H9 (cell line): ENCODE results near the gene ZNRF3. TPM values are rescaled to one million over a fixed set of nuclear protein-coding genes. Genes with fewer than 3 reads are reported as not detected.

Experiments
- DNase-seq: peaks from one replicate; pipeline ENCODE4 v3.0.0-alpha.2; 2017
- H2AFZ ChIP-seq: one replicate; pipeline ENCODE4 v1.6.1; 2013; ENCODE audit warnings: mild to moderate bottlenecking, low read length, control low read depth, moderate library complexity
- H2AK5ac ChIP-seq: 2 replicates; pipeline ENCODE4 v1.6.1; 2013; ENCODE audit warnings: low read length, control low read depth, mixed read lengths; ENCODE audit not compliant: insufficient read length
- H2BK120ac ChIP-seq: one replicate; pipeline ENCODE4 v1.6.1; 2013; ENCODE audit warnings: low read depth, mild to moderate bottlenecking, low read length, control low read depth, inconsistent platforms; ENCODE audit not compliant: poor library complexity, severe bottlenecking
- H2BK12ac ChIP-seq: 2 replicates; pipeline ENCODE4 v1.6.1; 2013; ENCODE audit warnings: low read length, control low read depth, mixed read lengths, low read depth; ENCODE audit not compliant: insufficient read length
- H2BK15ac ChIP-seq: 2 replicates; pipeline ENCODE4 v1.6.1; 2013; ENCODE audit warnings: low read depth, low read length, control low read depth
- H2BK20ac ChIP-seq: one replicate; pipeline ENCODE4 v1.6.1; 2013; ENCODE audit warnings: low read depth, mild to moderate bottlenecking, low read length, control low read depth, inconsistent platforms; ENCODE audit not compliant: poor library complexity, severe bottlenecking
- H2BK5ac ChIP-seq: 2 replicates; pipeline ENCODE4 v1.6.1; 2013; ENCODE audit warnings: low read length, control low read depth, mixed read lengths; ENCODE audit not compliant: insufficient read length
- H3K14ac ChIP-seq: 2 replicates; pipeline ENCODE4 v1.6.1; 2013; ENCODE audit warnings: low read length, control low read depth; ENCODE audit not compliant: insufficient read depth
- H3K18ac ChIP-seq: 2 replicates; pipeline ENCODE4 v1.6.1; 2013; ENCODE audit warnings: low read depth, mild to moderate bottlenecking, mixed read lengths, low read length, control low read depth; ENCODE audit not compliant: insufficient read length
- H3K23ac ChIP-seq: 2 replicates; pipeline ENCODE4 v1.6.1; 2013; ENCODE audit warnings: low read length, control low read depth, mixed read lengths, low read depth; ENCODE audit not compliant: insufficient read length
- H3K23me2 ChIP-seq: 2 replicates; pipeline ENCODE4 v1.6.1; 2013; ENCODE audit warnings: low read depth, mild to moderate bottlenecking, mixed read lengths, low read length, control low read depth; ENCODE audit not compliant: insufficient read length, poor library complexity, severe bottlenecking
- H3K27ac ChIP-seq: 2 replicates; pipeline ENCODE4 v1.5.1; 2013; ENCODE audit warnings: low read length, control low read depth, mixed read lengths, low read depth; ENCODE audit not compliant: insufficient read length
- H3K27me3 ChIP-seq: 2 replicates; pipeline ENCODE4 v1.6.1; 2013; ENCODE audit warnings: low read length, control low read depth, inconsistent platforms; ENCODE audit not compliant: insufficient read depth
- H3K4ac ChIP-seq: 2 replicates; pipeline ENCODE4 v1.6.1; 2013; ENCODE audit warnings: low read depth, mild to moderate bottlenecking, control low read depth, inconsistent platforms, low read length, moderate library complexity
- H3K4me1 ChIP-seq: 2 replicates; pipeline ENCODE4 v1.6.1; 2013; ENCODE audit warnings: low read length, control low read depth, inconsistent platforms; ENCODE audit not compliant: insufficient read depth
- H3K4me2 ChIP-seq: 2 replicates; pipeline ENCODE4 v1.6.1; 2013; ENCODE audit warnings: low read length, control low read depth, mixed read lengths; ENCODE audit not compliant: insufficient read length, insufficient read depth
- H3K56ac ChIP-seq: 2 replicates; pipeline ENCODE4 v1.6.1; 2013; ENCODE audit warnings: low read depth, mild to moderate bottlenecking, mixed read lengths, low read length, control low read depth; ENCODE audit not compliant: insufficient read length
- H3K79me1 ChIP-seq: 2 replicates; pipeline ENCODE4 v1.6.1; 2013; ENCODE audit warnings: low read depth, mild to moderate bottlenecking, moderate library complexity, low read length, control low read depth, inconsistent platforms; ENCODE audit not compliant: insufficient read depth, poor library complexity, severe bottlenecking
- H3K79me2 ChIP-seq: 2 replicates; pipeline ENCODE4 v1.6.1; 2013; ENCODE audit warnings: low read length, control low read depth, inconsistent platforms; ENCODE audit not compliant: insufficient read depth
- H3K9ac ChIP-seq: 2 replicates; pipeline ENCODE4 v1.6.1; 2013; ENCODE audit warnings: low read length, control low read depth, mixed read lengths; ENCODE audit not compliant: insufficient read length; ENCODE audit errors: extremely low read depth
- H3K9me3 ChIP-seq: one replicate; pipeline ENCODE4 v1.6.1; 2013; ENCODE audit warnings: low read depth, low read length, inconsistent platforms; ENCODE audit not compliant: control insufficient read depth
- H3T11ph ChIP-seq: one replicate; pipeline ENCODE4 v1.6.1; 2013; ENCODE audit warnings: mild to moderate bottlenecking, low read length, control low read depth, inconsistent platforms
- H4K20me1 ChIP-seq: one replicate; pipeline ENCODE4 v1.6.1; 2013; ENCODE audit not compliant: control insufficient read depth, insufficient read length, insufficient read depth
- H4K5ac ChIP-seq: 2 replicates; pipeline ENCODE4 v1.6.1; 2013; ENCODE audit warnings: low read depth, mild to moderate bottlenecking, mixed read lengths, low read length, control low read depth; ENCODE audit not compliant: insufficient read length
- H4K8ac ChIP-seq: replicated peaks from 2 replicates; pipeline ENCODE4 v1.6.1; 2013; ENCODE audit warnings: low read length, control low read depth, mixed read lengths, low read depth; ENCODE audit not compliant: insufficient read length
- H4K91ac ChIP-seq: 2 replicates; pipeline ENCODE4 v1.6.1; 2013; ENCODE audit warnings: low read depth, mild to moderate bottlenecking, moderate library complexity, mixed read lengths, low read length, control low read depth; ENCODE audit not compliant: insufficient read length
- H3K27ac Mint-ChIP-seq, 3 experiments: 2 replicates in 2 of 3; 3 replicates in 1 of 3; pipeline ENCODE4 v1.8.0; 2020 to 2021; ENCODE audit warnings: mixed read lengths in 3 of 3, mild to moderate bottlenecking in 1 of 3, moderate library complexity in 1 of 3
- H3K27me3 Mint-ChIP-seq: 2 replicates; pipeline ENCODE4 v1.8.0; 2021; ENCODE audit warnings: low read depth, mild to moderate bottlenecking, moderate library complexity, mixed read lengths
- H3K36me3 Mint-ChIP-seq, 3 experiments: 2 replicates in 2 of 3; 3 replicates in 1 of 3; pipeline ENCODE4 v1.8.0; 2020 to 2021; ENCODE audit warnings: low read depth in 3 of 3, mixed read lengths in 3 of 3; ENCODE audit not compliant: insufficient read depth in 1 of 3
- H3K4me1 Mint-ChIP-seq, 2 experiments: 2 replicates each; pipeline ENCODE4 v1.8.0; 2020; ENCODE audit warnings: mixed read lengths in 2 of 2
- H3K4me3 Mint-ChIP-seq, 2 experiments: 2 replicates in 1 of 2; 3 replicates in 1 of 2; pipeline ENCODE4 v1.8.0; 2020 to 2021; ENCODE audit warnings: mild to moderate bottlenecking in 2 of 2, mixed read lengths in 2 of 2, moderate library complexity in 1 of 2
- H3K9me3 Mint-ChIP-seq, 2 experiments: 2 replicates in 1 of 2; 3 replicates in 1 of 2; pipeline ENCODE4 v1.8.0; 2020; ENCODE audit warnings: mild to moderate bottlenecking in 2 of 2, mixed read lengths in 2 of 2, moderate library complexity in 1 of 2
- WGBS: extraction: QIAGEN DNeasy Blood & Tissue Kit; methylation state at CpG from one replicate; pipeline ENCODE4 v1.1.7; 2013; ENCODE audit warnings: missing lambda C conversion rate, low lambda C conversion rate, mixed read lengths; ENCODE audit not compliant: insufficient read length; ENCODE audit errors: extremely low coverage; 5-methylcytosine and 5-hydroxymethylcytosine counted together
- total RNA-seq: library from RNA; stranded (reverse); gene quantifications from 2 replicates; pipeline ENCODE4 v1.2.1, GENCODE V29; 2021
- TF ChIP-seq, protein P1 (sequence below): fragments of 200-600 bp; sonication (generic); conservative IDR thresholded peaks from 3 replicates; pipeline ENCODE4 v1.8.0; 2021; ENCODE audit warnings: antibody characterized with exemption, mild to moderate bottlenecking

Gene ZNRF3
- total RNA-seq, 1 experiment from 2014 or later, result 20.6 TPM

DNA sequence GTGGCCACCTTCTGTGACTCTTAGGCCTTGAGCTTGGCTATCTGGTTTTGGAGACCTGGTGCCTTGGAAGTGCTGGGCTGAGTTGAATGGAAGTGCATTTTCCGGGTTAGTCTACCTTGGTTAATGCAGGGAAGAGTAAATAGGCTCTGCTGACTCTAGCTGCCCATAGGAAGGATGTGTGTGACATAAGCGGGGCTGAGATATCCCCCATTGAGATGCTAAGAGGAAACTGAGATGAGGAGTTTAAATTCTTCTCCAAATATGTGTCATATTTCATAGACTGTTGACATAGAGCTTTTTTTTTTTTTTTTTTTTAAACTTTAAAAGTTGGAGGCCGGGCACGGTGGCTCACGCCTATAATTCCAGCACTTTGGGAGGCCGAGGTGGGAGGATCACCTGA, 30.8 kb downstream of the ZNRF3 start:
- Mint-ChIP-seq H3K9me3 (peaks cover 0 to 1% of the 10 kb centered on the region in 2 experiments; a peak in 1 of 5 replicates), H3K4me1 (peaks cover 46 to 54% of the 10 kb centered on the region in 2 experiments), H3K4me3 (no peak overlapping the region), H3K27me3 (no peaks in the 10 kb centered on the region), H3K27ac (peak overlapping the region in 1 of 3 experiments; percentile 84; a peak in 1 of 7 replicates), H3K36me3 (no peaks in the 10 kb centered on the region; a peak in 1 of 7 replicates)
- DNase-seq, result no peak
- no peak overlapping the region for H4K5ac ChIP-seq
- no peak overlapping the region for H2BK120ac ChIP-seq
- no CpG with 5 or more reads among the region's 6 CpGs for WGBS
- H2AK5ac ChIP-seq, result no peak overlapping the region
- no peak overlapping the region for H3K4me2 ChIP-seq
- no peak overlapping the region for H4K91ac ChIP-seq
- TF ChIP-seq, protein P1, sequence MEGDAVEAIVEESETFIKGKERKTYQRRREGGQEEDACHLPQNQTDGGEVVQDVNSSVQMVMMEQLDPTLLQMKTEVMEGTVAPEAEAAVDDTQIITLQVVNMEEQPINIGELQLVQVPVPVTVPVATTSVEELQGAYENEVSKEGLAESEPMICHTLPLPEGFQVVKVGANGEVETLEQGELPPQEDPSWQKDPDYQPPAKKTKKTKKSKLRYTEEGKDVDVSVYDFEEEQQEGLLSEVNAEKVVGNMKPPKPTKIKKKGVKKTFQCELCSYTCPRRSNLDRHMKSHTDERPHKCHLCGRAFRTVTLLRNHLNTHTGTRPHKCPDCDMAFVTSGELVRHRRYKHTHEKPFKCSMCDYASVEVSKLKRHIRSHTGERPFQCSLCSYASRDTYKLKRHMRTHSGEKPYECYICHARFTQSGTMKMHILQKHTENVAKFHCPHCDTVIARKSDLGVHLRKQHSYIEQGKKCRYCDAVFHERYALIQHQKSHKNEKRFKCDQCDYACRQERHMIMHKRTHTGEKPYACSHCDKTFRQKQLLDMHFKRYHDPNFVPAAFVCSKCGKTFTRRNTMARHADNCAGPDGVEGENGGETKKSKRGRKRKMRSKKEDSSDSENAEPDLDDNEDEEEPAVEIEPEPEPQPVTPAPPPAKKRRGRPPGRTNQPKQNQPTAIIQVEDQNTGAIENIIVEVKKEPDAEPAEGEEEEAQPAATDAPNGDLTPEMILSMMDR, result no peak
- H3K14ac ChIP-seq, result no peak overlapping the region
- no peak overlapping the region for H2BK15ac ChIP-seq
- H2AFZ ChIP-seq, result no peak overlapping the region
- no peak overlapping the region for H3K4ac ChIP-seq
- no peak overlapping the region for H2BK20ac ChIP-seq
- H3T11ph ChIP-seq, result no peak overlapping the region
- peaks cover 3% of the 10 kb centered on the region for H3K23me2 ChIP-seq
- no peak overlapping the region for H2BK12ac ChIP-seq
- H4K8ac ChIP-seq, result no peak overlapping the region
- no peak overlapping the region for H3K23ac ChIP-seq
- no peak overlapping the region for H3K56ac ChIP-seq
- H3K79me2 ChIP-seq, result peaks cover 40% of the 10 kb centered on the region
- peaks cover 9% of the 10 kb centered on the region for H3K4me1 ChIP-seq
- H3K27me3 ChIP-seq, result no peaks in the 10 kb centered on the region
- H3K79me1 ChIP-seq, result peaks cover 26% of the 10 kb centered on the region
- H3K27ac ChIP-seq, result no peak overlapping the region
- no peaks in the 10 kb centered on the region for H3K9me3 ChIP-seq
- H3K9ac ChIP-seq, result no peak overlapping the region
- H2BK5ac ChIP-seq, result no peak overlapping the region
- H4K20me1 ChIP-seq, result peaks cover 6% of the 10 kb centered on the region
- H3K18ac ChIP-seq, result no peak overlapping the region
